T47D (cell line): ENCODE results near the gene NMT1.
A peak's percentile ranks its signal among the peaks of the same experiment; 100 is the strongest.

Experiments used
- DNase-seq, 2 experiments: peaks; one replicate each; pipeline versions ENCODE4 v3.0.0 to v3.0.0-alpha.2; 2011 to 2012; ENCODE audit warnings: low read depth in 1 of 2, low spot score in 1 of 2
- JUND ChIP-seq: IDR thresholded peaks from 2 replicates; pipeline ENCODE4 v1.6.1; 2012; ENCODE audit warnings: low read depth
- in situ Hi-C: cut with HindIII; loops from 2 replicates; pipeline ENCODE4 v1.10.0; 2016; ENCODE audit warnings: low sequenced_read_pairs, low pct_unique_long_range_greater_than_20kb

NMT1 gene

DNA sequence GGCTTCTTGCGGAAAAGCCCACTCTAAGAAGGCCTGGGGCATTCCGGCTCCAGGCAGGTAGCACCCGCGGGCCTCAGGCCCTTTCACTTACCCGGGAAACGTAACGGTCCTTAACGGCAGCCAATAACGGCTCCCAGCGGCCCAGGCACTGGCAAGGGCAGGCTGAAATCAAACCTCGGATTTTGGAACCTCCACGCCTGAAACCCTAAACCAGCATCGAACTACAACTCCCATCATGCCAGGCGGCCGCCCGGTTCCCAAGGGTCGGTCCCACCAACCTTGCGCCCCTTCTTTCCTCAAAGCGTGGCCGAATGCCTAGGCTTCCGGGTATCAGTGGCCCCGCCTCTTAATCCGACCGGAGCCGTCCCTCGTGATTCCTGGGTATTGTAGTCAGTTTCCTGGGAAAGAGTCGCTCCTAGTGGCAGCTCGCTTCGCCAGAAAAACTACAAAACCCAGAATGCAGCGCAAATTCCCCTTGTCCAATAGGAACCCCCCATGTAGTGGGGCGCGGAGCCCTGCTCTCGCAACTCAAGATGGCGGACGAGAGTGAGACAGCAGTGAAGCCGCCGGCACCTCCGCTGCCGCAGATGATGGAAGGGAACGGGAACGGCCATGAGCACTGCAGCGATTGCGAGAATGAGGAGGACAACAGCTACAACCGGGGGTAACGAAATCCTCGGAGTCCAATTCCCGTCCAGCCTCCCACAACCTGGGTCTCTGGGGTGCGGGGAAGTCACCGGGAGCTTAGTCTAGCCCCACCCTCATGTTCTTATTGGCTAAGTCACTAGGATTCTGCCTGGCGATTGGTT lies at the start of gene NMT1:
Gene NMT1, plus strand, starts transcription at position 521 of the 809 bp plus-strand sequence. Its CDS starts 13 bp downstream, at position 534.
- no peak for TF ChIP-seq JUND
- in situ Hi-C loops, result no loop called here
- DNase-seq, result peak; percentile 98 to 100

DNA sequence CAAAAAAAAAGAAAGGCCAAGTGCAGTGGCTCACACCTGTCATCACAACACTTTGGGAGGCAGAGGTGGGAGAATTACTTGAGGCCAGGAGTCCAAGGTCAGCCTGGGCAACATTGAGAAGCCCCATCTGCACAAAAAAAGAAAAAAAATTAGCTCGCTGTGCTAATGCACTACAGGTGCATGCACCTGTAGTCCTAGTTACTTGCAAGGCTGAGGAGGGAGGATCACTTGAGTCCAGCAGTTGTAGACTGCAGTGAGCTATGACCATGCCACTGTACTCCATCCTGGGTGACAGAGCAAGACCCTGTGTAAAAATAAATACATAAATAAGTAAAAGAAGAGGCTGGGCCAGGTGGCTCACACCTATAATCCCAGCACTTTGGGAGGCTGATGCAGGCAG lies 49.4 kb upstream of the NMT1 start:
- no peak for TF ChIP-seq JUND
- no peak for DNase-seq
- in situ Hi-C loops, result no loop called here

GRCh38 chr17:45013021-45013997 lies 47.8 kb upstream of the NMT1 start:
- TF ChIP-seq JUND, result no peak
- in situ Hi-C loops, result no loop called here
- DNase-seq, result no peak

DNA sequence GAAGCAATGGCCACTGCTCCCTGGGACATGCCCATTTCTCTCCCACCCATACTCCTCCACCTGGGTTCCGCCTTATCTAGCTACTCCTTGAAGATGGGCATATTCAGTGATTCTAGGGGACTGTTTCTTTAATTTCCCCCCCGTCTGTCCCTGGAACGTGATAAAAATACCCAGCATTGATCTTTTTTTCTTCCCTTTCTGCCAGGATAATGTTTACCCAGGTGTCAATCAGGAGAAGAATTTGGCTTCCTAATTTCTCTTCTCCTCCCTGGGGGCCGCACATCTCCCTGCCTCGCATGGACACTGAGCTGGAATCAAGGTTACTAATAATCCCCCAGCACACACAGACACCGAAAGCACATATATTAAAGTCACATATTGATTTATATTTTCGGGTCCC lies 44.9 kb upstream of the NMT1 start:
- in situ Hi-C loops, result no loop called here
- no peak for TF ChIP-seq JUND
- DNase-seq, result no peak

DNA sequence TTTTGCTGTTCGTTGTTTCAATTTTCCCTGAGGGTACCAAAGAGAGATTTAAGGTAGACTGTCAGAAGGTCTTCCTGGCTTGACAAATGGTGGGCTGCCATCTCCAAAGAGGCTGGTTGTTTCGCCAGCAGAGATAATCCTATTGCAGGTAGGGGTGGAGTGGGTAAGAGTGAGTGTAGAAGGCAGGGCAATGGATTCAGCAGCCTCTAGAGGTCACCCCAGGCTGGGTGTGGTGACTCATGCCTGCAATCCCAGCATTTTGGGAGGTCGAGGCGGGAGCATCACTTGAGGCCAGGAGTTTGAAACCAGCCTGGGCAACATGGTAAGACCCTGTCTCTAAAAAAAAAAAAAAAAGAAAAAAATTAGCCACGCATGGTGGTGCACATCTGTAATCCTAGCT lies 44.3 kb upstream of the NMT1 start:
- no peak for TF ChIP-seq JUND
- in situ Hi-C loops, result no loop called here
- peak in 1 of 2 experiments; percentile 50 for DNase-seq

DNA sequence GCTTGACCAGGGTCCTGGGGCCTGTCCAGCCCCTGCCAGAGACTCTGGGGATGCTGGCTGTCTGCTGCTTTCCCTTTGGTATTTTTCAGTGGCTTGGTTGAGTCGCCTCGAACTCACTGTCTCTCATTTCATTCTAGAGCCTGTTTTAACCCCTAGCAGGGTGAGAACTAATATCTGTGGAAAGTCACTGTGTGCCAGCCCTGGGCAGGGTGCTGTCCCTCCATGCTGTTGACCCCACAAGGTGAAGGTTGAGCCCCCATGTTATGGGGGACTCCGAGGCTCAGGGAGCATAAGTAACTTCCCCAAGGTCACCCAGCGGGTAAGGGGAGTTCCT lies 42.6 kb upstream of the NMT1 start:
- in situ Hi-C loops, result no loop called here
- no peak for TF ChIP-seq JUND
- no peak for DNase-seq

DNA sequence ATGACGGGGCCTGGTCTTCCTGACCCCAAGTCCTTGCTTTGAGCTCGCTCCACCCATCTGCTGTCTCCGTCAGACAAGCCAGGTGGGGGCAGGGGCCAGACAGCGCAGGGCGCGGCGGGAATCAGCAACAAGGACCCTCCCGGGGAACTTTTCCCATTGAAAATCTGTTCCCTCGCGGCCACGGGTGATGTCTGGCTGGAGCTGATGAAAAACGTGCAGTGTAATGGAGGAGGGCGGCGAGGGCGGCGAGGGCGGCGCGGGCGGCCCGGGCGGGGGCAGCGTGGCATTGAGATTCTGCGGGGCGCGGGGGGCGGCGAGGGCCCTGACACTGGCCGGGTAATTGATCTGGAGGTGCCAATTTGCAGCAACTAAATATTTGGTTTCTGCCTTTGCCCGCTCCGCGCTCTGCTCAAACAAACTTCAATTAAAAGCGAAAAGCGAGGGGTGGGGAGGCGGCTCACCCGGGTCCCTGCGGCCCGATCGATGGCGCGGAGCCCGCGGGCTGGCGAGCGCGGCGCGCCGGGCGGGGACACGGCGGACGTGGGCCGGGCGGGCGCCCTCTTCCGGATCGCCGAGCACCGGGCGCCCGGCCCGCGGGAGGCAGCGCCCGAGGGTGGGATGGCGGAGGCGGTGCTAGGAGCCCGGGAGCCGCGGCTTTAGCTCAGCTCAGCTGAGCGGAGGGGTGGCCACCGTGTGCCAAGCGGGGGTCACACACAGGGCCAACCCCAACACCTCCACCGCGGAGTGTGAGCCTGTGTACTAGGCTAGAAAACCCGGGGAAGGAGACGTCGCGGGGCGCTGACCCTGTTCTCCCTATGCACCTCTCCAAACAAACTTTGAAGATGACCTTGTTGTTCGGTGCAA lies 42.0 kb upstream of the NMT1 start:
- DNase-seq, result peak; percentile 77 to 80
- TF ChIP-seq JUND, result no peak
- in situ Hi-C loops, result no loop called here

DNA sequence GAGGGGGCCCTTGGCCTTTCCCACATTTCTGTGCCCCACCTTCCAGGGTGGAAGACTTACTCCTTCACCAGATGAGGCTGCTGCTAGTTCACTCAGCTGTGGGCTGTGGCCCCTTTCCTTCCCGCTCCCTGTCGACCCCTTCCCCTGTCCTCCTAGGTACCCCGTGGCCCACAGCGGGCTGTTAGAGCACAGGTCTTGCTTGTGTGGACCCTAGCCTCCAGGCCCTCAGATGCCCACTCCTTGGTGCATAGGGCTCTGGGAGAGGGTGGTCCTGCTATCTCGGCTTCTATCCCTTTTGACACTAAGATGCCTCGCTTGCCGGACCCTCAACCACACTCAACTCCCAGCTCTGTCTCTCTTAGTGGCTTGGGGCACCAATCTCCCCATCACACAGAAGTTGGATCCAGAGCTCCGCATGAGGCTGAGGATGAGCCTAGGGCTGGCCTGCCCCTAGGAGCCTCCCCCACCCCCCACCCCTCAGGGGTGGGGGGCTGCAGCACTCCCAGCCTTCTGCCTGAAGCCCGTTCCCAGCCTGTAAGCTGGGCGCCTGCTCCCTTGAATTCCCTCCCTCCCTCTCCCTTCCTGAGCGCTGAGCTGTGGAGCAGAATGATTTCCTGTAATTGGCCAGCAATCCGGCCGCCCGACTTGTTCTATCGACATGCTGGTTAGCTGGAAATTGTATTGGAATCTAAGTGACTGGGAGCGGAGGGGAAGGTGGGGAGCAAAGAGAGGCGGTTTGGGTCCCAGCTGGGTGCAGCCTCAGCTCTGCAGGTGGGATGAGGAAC lies 40.6 kb upstream of the NMT1 start:
- no peak for DNase-seq
- in situ Hi-C loops, result no loop called here

GRCh38 chr17:45021607-45022287 lies 39.4 kb upstream of the NMT1 start:
- in situ Hi-C loops, result no loop called here
- no peak for TF ChIP-seq JUND
- peak; percentile 69 to 92 for DNase-seq

More for the DNA sequence above, 40.6 kb upstream of the NMT1 start:
- no peak for TF ChIP-seq JUND

- TF ChIP-seq JUND, result no peak
- in situ Hi-C loops, result no loop called here
- DNase-seq, result no peak
These were observed 38.8 kb upstream of the NMT1 start for GRCh38 chr17:45022288-45022648.

- DNase-seq, result no peak
- no peak for TF ChIP-seq JUND
- in situ Hi-C loops, result no loop called here
These were observed 38.3 kb upstream of the NMT1 start for GRCh38 chr17:45022655-45023339.
